Measurements from ENCODE around the gene PROKR1.
A peak's percentile ranks its signal among the peaks of the same experiment; 100 is the strongest.

Gene PROKR1

DNA sequence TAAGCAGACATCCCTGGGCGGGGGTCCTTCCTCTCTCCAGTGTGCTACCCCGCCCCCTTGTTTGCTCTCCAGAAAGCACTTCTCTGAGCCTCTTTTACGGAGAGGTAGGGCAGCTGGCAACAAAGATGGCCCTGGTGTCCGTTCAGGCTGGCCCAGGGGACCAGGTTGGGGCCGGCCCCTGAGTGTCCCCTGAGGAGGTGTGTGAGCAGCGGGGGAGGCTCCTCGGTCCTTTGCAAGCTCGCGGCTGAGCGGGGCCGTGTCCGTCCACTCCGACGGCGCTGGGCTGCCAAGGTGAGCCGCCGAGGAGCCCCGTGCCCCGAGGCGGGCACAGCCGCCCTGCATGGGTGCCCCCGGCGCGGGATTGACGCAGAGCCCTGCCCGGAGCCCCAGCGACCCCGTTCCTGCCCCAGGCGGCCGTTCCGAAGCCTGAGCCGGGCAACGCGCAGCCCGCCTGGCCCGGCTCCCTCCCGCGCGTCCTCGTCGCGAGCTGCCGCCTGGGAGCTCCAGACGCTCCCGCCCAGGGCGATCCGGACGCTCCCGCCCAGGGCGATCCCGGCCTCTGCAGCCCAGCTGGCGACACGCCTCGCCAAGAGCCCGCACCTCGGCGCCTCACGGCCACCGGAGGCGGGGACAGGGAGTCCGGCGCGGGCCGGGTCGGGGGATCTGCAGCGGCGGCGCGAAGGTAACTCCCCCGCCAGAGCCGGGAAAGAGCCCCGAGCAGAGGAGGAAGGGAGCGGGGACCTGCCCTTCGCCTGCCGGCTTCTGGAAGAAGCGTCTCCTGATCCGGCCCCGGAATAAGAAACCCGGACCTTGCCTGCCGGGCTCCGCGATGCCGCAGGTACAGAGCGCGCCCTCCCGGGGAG, at the start of gene PROKR1:
TSS of gene PROKR1 (plus strand) at position 569 of the 863 bp plus-strand sequence. CDS start 2,243 bp downstream, outside the sequence.
- TF ChIP-seq, protein P1, sequence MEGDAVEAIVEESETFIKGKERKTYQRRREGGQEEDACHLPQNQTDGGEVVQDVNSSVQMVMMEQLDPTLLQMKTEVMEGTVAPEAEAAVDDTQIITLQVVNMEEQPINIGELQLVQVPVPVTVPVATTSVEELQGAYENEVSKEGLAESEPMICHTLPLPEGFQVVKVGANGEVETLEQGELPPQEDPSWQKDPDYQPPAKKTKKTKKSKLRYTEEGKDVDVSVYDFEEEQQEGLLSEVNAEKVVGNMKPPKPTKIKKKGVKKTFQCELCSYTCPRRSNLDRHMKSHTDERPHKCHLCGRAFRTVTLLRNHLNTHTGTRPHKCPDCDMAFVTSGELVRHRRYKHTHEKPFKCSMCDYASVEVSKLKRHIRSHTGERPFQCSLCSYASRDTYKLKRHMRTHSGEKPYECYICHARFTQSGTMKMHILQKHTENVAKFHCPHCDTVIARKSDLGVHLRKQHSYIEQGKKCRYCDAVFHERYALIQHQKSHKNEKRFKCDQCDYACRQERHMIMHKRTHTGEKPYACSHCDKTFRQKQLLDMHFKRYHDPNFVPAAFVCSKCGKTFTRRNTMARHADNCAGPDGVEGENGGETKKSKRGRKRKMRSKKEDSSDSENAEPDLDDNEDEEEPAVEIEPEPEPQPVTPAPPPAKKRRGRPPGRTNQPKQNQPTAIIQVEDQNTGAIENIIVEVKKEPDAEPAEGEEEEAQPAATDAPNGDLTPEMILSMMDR (IDR thresholded peaks at IDR 0.05), result no peak

DNA sequence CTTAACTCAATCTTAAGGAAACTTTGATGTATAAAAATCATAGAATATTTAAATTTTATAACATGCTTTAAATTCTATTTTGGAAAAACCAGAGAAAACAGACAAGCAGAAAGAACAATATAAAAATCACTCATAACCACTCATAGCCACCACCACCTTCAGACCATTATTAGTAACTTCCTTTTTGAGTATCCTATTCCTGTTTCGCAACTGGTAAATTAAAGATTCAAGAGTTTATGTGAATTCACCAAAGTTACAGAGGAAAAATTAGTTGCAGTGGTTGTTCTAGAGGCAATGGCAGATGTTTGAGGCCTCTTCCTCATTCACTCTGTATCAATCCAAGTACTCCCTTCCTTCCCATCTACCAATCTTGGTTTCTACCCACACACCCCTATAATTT, 49.3 kb upstream of the PROKR1 start:
- TF ChIP-seq, protein P1 (IDR thresholded peaks at IDR 0.05), result no peak

DNA sequence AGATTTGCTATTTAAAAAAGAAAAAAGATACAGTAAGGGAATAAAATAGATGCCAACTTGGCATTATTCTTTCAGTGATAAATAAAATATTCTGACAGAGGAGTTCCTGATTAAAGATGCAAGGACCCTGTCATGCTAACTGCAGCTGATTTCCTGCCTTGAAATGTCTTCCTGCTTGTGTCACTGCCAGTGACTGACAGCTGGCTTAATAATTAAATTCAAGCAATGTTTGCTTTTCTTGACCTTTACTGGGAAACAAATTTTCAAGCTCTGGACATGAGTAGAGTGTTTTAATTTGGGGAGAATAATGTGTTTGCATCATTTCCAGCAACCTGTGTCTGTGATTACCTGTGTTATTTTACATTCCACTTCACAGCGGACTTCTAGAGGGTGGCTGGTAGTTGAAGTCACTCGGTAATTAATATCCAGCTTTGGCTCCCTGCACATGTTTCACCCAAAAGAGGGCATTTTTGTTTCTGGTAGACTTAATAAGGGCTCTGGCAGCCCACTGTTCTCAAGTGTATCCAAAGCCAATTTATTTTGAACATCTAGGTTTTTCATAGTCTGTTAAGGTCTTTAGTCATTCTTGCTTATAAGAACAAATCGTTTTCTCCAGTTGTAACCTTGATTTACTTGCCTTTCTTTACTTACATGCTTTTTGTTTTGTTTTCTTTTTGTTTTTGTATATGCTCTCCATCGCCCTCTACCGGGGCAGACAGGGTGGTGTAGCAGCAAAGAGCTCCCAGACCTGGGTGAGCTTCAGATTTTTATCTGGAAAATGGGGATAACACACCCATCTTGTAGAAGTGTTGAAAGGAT, 48.5 kb upstream of the PROKR1 start:
- TF ChIP-seq, protein P1 (IDR thresholded peaks at IDR 0.05), result peak; percentile 72

DNA sequence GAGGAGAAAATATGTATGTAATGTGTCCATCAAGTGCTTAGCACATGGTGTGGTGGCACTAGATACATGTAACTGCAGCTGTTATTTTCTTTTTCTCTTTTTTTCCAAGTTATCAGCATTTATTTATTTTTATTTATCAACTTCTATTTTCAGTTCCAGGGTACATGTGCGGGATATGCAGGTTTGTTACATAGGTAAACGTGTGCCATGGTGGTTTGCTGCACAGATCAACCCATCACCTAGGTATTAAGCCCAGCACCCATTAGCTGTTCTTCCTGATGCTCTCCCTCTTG, 47.9 kb upstream of the PROKR1 start:
- TF ChIP-seq, protein P1 (IDR thresholded peaks at IDR 0.05), result peak; percentile 9; the same call in 1 of the 2 replicates

DNA sequence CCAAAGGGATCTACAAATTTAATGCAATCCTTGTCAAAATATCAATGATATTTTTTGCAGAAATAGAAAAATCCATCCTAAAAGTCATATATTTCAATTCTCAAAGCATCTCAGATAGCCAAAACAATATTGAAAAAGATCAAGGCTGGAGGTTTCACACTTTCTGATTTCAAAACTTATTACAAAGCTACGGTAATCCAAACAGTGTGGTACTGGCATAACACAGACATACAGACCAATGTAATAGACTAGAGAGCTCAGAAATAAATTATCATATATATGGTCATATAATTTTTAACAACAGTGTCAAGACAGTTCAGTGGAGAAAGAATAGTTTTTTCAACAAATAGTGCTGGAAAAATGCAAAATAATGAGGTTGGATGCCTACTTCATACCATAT, 40.3 kb upstream of the PROKR1 start:
- TF ChIP-seq, protein P1 (IDR thresholded peaks at IDR 0.05), result no peak

DNA sequence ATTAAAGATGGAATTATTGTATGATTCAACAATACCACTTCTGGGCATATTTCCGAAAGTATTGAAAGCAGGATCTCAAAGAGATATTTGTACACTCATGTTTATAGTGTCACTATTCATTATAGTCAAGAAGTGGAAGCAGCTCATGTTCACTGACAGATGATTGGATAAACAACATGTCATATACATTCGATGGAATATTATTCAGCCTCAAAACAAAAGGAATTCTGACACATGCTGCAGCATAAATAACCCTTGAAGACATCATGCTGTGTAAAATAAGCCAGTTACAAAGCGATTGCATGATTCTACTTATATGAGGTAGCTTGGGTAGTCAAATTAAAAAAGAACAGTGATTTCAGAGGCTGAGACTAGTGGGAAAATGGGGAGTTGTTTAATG, 39.3 kb upstream of the PROKR1 start:
- TF ChIP-seq, protein P1 (IDR thresholded peaks at IDR 0.05), result no peak

DNA sequence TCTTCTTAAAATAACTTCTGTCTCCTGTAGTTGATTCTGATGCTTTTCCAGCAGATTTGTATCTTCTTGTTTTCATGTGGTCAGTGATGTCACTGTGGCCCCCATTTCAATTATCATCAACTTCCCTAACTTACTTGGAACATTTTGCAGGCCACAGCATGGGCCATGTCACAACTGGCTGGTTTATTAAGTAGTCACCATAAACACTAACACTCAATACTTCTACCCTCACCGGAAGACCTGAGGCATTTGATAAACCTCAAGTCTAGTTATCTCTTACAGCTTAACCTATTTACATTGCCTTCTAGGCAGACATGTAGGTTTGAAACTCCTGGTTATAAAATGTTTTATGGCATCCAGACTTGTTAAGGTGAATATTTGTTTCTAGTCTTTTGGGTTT, 37.4 kb upstream of the PROKR1 start:
- TF ChIP-seq, protein P1 (IDR thresholded peaks at IDR 0.05), result no peak
